ENCODE measurements around the gene SKI. TPM values are rescaled to one million over a fixed set of nuclear protein-coding genes. Genes with fewer than 3 reads are reported as not detected.
"Not testable (repeated sequence)": the region's sequence is repeated elsewhere in the genome, so short reads cannot be mapped to it uniquely, and the experiment has no call there.

The SKI gene
- total RNA-seq, 1 donor from 2014 or later = 53.8 TPM

DNA sequence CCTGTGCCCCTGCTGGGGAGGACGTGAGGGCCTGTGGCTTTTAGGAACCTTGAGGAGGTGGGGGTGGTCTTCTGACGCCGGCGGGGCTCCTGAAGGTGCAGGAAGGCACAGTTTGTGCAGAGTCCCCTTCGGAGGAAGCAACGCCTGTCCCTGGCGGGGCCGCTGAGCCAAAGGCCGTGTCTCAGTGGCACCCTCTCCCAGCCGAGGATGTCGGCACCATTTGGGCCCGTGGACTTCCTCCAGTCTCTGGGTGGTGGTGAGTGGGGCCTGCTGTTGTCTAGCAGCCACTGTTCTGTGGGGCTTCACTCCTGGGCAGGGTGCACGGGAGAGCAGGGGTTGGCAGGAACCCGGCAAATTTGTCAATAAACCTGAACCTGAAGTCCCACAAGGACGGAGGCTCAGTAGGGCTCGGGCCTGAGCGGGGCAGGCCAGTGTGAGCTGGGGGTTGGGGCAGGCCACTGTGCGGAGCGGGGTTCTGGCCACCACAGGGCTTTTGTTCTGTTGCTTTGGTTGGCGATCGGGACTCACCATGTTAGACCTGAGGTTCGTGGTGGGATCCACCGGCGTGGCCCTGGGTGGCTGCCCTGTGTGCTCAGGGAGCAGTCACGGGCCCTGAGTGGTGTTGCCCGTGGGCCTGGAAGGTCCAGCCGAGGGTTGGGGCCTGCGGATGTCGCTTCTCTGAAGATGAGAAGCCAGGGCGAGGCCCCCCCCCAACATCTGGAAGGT lies 64.8 kb downstream of the SKI start:
- intact Hi-C loops (cut with DNase I) = no loop called here
- Histone ChIP-seq H3K4me3 (no peak overlapping the region), H3K9me3 (no peaks in the 10 kb centered on the region), H3K27me3 (no peaks in the 10 kb centered on the region), H3K36me3 (no peaks in the 10 kb centered on the region), H3K4me1 (peaks cover 77% of the 10 kb centered on the region), H3K27ac (no peak overlapping the region)
- no peak for TF ChIP-seq POLR2A (IDR thresholded peaks at IDR 0.05)
- TF ChIP-seq, protein P1, sequence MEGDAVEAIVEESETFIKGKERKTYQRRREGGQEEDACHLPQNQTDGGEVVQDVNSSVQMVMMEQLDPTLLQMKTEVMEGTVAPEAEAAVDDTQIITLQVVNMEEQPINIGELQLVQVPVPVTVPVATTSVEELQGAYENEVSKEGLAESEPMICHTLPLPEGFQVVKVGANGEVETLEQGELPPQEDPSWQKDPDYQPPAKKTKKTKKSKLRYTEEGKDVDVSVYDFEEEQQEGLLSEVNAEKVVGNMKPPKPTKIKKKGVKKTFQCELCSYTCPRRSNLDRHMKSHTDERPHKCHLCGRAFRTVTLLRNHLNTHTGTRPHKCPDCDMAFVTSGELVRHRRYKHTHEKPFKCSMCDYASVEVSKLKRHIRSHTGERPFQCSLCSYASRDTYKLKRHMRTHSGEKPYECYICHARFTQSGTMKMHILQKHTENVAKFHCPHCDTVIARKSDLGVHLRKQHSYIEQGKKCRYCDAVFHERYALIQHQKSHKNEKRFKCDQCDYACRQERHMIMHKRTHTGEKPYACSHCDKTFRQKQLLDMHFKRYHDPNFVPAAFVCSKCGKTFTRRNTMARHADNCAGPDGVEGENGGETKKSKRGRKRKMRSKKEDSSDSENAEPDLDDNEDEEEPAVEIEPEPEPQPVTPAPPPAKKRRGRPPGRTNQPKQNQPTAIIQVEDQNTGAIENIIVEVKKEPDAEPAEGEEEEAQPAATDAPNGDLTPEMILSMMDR (IDR thresholded peaks at IDR 0.05) = no peak
- DNase-seq (ENCODE audit: extremely low spot score in 2 of 2) = no peak

- H3K27ac ChIP-seq = peak overlapping the region; percentile 35
- no peaks in the 10 kb centered on the region for H3K36me3 ChIP-seq
- H3K9me3 ChIP-seq = no peaks in the 10 kb centered on the region
- H3K27me3 ChIP-seq = no peaks in the 10 kb centered on the region
- no peak for DNase-seq (ENCODE audit: extremely low spot score in 2 of 2)
- TF ChIP-seq, protein P1 (IDR thresholded peaks at IDR 0.05) = no peak
- no peak for TF ChIP-seq POLR2A (IDR thresholded peaks at IDR 0.05)
- no peak for TF ChIP-seq POLR2AphosphoS5 (IDR thresholded peaks at IDR 0.05; ENCODE audit: insufficient read depth in 1 of 2, low read depth in 1 of 2)
- H3K4me3 ChIP-seq = no peak overlapping the region
- peaks cover 79% of the 10 kb centered on the region for H3K4me1 ChIP-seq
- intact Hi-C loops (cut with DNase I) = no loop called here
Observed at GRCh38 chr1:2294033-2294724, 66.1 kb downstream of the SKI start.

DNA sequence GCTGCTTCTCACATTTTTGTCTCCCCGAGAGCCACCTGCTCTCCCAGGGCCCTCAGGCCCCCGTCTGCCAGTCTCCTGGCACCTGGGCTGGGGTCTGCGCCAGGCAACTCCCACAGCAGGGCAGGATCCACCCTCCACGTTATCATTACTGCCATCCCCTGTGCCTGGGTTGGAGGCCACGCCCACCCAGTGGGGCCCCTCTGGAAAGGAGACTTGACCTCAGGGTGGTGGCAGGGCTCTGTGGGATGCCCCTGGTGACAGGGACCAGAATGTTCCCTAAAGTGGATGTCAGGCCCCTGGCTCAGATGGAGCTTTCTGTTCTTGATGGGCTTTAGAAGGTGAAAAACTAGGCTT lies 66.6 kb downstream of the SKI start:
- Histone ChIP-seq H3K4me3 (no peak overlapping the region), H3K4me1 (peaks cover 79% of the 10 kb centered on the region), H3K27ac (peak overlapping the region; percentile 35), H3K9me3 (no peaks in the 10 kb centered on the region), H3K36me3 (no peaks in the 10 kb centered on the region), H3K27me3 (no peaks in the 10 kb centered on the region)
- DNase-seq (ENCODE audit: extremely low spot score in 2 of 2) = no peak
- TF ChIP-seq POLR2A (IDR thresholded peaks at IDR 0.05) (no peak), POLR2AphosphoS5 (IDR thresholded peaks at IDR 0.05; ENCODE audit: insufficient read depth in 1 of 2, low read depth in 1 of 2) (no peak)
- TF ChIP-seq, protein P1 (IDR thresholded peaks at IDR 0.05) = no peak
- intact Hi-C loops (cut with DNase I) = no loop called here

- intact Hi-C loops (cut with DNase I) = no loop called here
- peaks cover 79% of the 10 kb centered on the region for H3K4me1 ChIP-seq
- no peaks in the 10 kb centered on the region for H3K36me3 ChIP-seq
- H3K27ac ChIP-seq = no peak overlapping the region
- H3K9me3 ChIP-seq = no peaks in the 10 kb centered on the region
- H3K4me3 ChIP-seq = no peak overlapping the region
- TF ChIP-seq POLR2A (IDR thresholded peaks at IDR 0.05) (no peak), POLR2AphosphoS5 (IDR thresholded peaks at IDR 0.05; ENCODE audit: insufficient read depth in 1 of 2, low read depth in 1 of 2) (no peak)
- no peak for DNase-seq (ENCODE audit: extremely low spot score in 2 of 2)
- H3K27me3 ChIP-seq = no peaks in the 10 kb centered on the region
Observed at GRCh38 chr1:2295526-2295925, 67.4 kb downstream of the SKI start.

- H3K4me3 ChIP-seq; H3K27ac ChIP-seq; H3K9me3 ChIP-seq; H3K36me3 ChIP-seq; DNase-seq (ENCODE audit: extremely low spot score in 2 of 2); intact Hi-C loops (cut with DNase I); H3K27me3 ChIP-seq: not testable (repeated sequence)
- H3K4me1 ChIP-seq = peaks cover 79% of the 10 kb centered on the region
Observed at GRCh38 chr1:2296211-2296610, 68.1 kb downstream of the SKI start.

DNA sequence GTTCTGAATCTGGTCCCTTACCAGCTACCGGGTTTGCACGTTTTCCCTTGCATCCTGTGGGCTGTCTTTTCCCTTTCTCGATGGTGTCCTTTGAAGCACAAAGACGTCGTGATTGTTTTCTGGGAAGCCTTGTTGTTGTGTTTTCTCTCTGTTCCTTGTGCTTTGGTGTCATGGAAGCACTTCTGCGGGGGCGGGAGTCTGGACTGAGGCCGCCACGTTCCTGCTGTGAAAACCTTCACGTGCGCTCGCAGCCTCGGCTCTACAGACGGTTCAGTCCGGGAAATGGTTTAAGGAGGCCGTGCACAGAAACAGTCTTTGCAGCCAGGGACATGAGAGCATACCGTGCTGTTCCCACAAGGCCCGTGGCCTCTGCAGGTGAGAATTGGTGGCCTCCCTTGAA lies 68.5 kb downstream of the SKI start:
- Histone ChIP-seq H3K4me3 (no peak overlapping the region), H3K36me3 (no peaks in the 10 kb centered on the region), H3K27ac (no peak overlapping the region), H3K9me3 (no peaks in the 10 kb centered on the region), H3K4me1 (peaks cover 79% of the 10 kb centered on the region), H3K27me3 (no peaks in the 10 kb centered on the region)
- intact Hi-C loops (cut with DNase I) = no loop called here
- DNase-seq (ENCODE audit: extremely low spot score in 2 of 2) = no peak
- no peak for TF ChIP-seq POLR2A (IDR thresholded peaks at IDR 0.05)
- no peak for TF ChIP-seq POLR2AphosphoS5 (IDR thresholded peaks at IDR 0.05; ENCODE audit: insufficient read depth in 1 of 2, low read depth in 1 of 2)
- TF ChIP-seq, protein P1 (IDR thresholded peaks at IDR 0.05) = no peak
